K562 (cell line): ENCODE measurements around the gene STON2. TPM values are rescaled to one million over a fixed set of nuclear protein-coding genes. Genes with fewer than 3 reads are reported as not detected.

Experiments used
- CTBP1 ChIP-seq: fragments of 450-650 bp; IDR thresholded peaks from 2 replicates; pipeline ENCODE4 v1.6.1; 2016; ENCODE audit warnings: borderline replicate concordance
- ESRRA ChIP-seq: fragments of 450-650 bp; IDR thresholded peaks from 2 replicates; pipeline ENCODE4 v1.6.1; 2014; ENCODE audit warnings: low read depth, mild to moderate bottlenecking, moderate library complexity, borderline replicate concordance
- FOXA3 ChIP-seq, 2 experiments: fragments of 450-650 bp in 1 of 2; sonication (generic) in 1 of 2; formaldehyde crosslinking; IDR thresholded peaks in 1 of 2; conservative IDR thresholded peaks in 1 of 2; 2 replicates each; pipeline versions ENCODE4 v1.4.0 to v1.8.0; 2020 to 2022; ENCODE audit warnings: mild to moderate bottlenecking in 2 of 2, missing genetic modification reagents in 1 of 2
- GTF2E2 ChIP-seq: fragments of 200-800 bp; sonication (Bioruptor generic); IDR thresholded peaks from 2 replicates; pipeline ENCODE4 v1.6.1; 2016; ENCODE audit warnings: missing genetic modification characterization, missing compliant biosample characterization
- HDAC1 ChIP-seq, 2 experiments: fragments of 450-650 bp; IDR thresholded peaks; 2 replicates each; pipeline ENCODE4 v1.6.1; 2016 to 2017; ENCODE audit warnings: inconsistent platforms in 1 of 2, mild to moderate bottlenecking in 1 of 2, moderate library complexity in 1 of 2
- NCOA1 ChIP-seq: fragments of 450-650 bp; IDR thresholded peaks from 2 replicates; pipeline ENCODE4 v1.6.1; 2016; ENCODE audit warnings: low read depth
- PBX2 ChIP-seq, 2 experiments: IDR thresholded peaks in 1 of 2; conservative IDR thresholded peaks in 1 of 2; 2 replicates each; pipeline ENCODE4 v1.6.1; 2016; ENCODE audit warnings: low read depth in 2 of 2, mild to moderate bottlenecking in 1 of 2, missing compliant biosample characterization in 1 of 2, missing genetic modification characterization in 1 of 2, moderate library complexity in 1 of 2
- POLR2AphosphoS5 ChIP-seq: IDR thresholded peaks from 2 replicates; pipeline ENCODE4 v1.6.1; 2011; ENCODE audit warnings: mild to moderate bottlenecking, low read depth, low read length, moderate library complexity; ENCODE audit not compliant: control insufficient read depth, insufficient read depth
- RBM15 ChIP-seq: fragments of 200-400 bp; formaldehyde crosslinking; IDR thresholded peaks from 2 replicates; pipeline ENCODE4 v1.6.1; 2018; ENCODE audit warnings: mild to moderate bottlenecking, low read length, moderate library complexity; ENCODE audit not compliant: insufficient read depth
- SMARCA4 ChIP-seq: fragments of 450-650 bp; IDR thresholded peaks from 2 replicates; pipeline ENCODE4 v1.6.1; 2016
- SMARCC2 ChIP-seq: fragments of 450-650 bp; IDR thresholded peaks from 2 replicates; pipeline ENCODE4 v1.6.1; 2017; ENCODE audit warnings: antibody characterized with exemption, moderate library complexity, mild to moderate bottlenecking, low read depth
- ZEB2 ChIP-seq: fragments of 450-650 bp; IDR thresholded peaks from 2 replicates; pipeline ENCODE4 v1.6.1; 2016
- polyA plus RNA-seq, 8 experiments: library from polyadenylated mRNA; depleted of rRNA in 4 of 8; stranded (reverse) in 5 of 8; unstranded in 3 of 8; fragments of >200 nt; fragmentation: Nextera tagmentation in 2 of 8; fragmentation: Illumina TruSeq in 1 of 8; extraction: Ambion mirVana in 2 of 8; extraction: Trizol in 1 of 8; gene quantifications; 2 replicates each; pipeline versions ENCODE4 v1.2.1 to v1.2.3, GENCODE V29; 2011 to 2014; ENCODE audit warnings: inconsistent platforms in 1 of 8, missing spikeins in 1 of 8
- total RNA-seq, 7 experiments: library from RNA; depleted of rRNA in 6 of 7; stranded (reverse); fragments of >200 nt in 6 of 7; fragmentation: Illumina TruSeq in 2 of 7; extraction: Trizol in 2 of 7; gene quantifications; 2 replicates each; pipeline versions ENCODE4 v1.2.1 to v1.2.3, GENCODE V29; 2011 to 2021; ENCODE audit warnings: low replicate concordance in 1 of 7
- TF ChIP-seq, protein P1 (sequence below): fragments of 250-450 bp; sonication (Bioruptor Pico); IDR thresholded peaks from 2 replicates; pipeline ENCODE4 v1.9.0; 2021; ENCODE audit warnings: mild to moderate bottlenecking, inconsistent platforms
- TF ChIP-seq, protein P2 (sequence below): fragments of 450-650 bp; IDR thresholded peaks from 2 replicates; pipeline ENCODE4 v1.6.1; 2016; ENCODE audit warnings: antibody characterized with exemption

Gene STON2
- total and polyA plus RNA-seq, 9 of the 15 experiments (the other 6 are each of a cell fraction or from before 2014, with no cell fraction given), result 7.8 to 99.3 (median 53.5) TPM

- TF ChIP-seq PBX2 (CRISPR knock-in tag; IDR thresholded peaks at IDR 0.05; ENCODE audit: low read depth), result no peak
- 0 out of 2 replicates have a peak, but pooled peaks have one; percentile 6 for TF ChIP-seq PBX2 (tag; conservative IDR thresholded peaks at IDR 0.05; ENCODE audit: low read depth)
- TF ChIP-seq NCOA1, result no peak
- TF ChIP-seq ZEB2, result no peak
- TF ChIP-seq HDAC1 (IDR thresholded peaks at IDR 0.05), result peak in 1 of 2 experiments; percentile 8; a peak in 1 of 4 replicates
- TF ChIP-seq FOXA3 (CRISPR knock-in tag; conservative IDR thresholded peaks at IDR 0.05 in 1 of 2, IDR thresholded peaks at IDR 0.05 in 1 of 2), result no peak
- TF ChIP-seq GTF2E2, result no peak
- 0 out of 2 replicates have a peak, but pooled peaks have one; percentile 16 for TF ChIP-seq ESRRA
- TF ChIP-seq SMARCA4, result peak; percentile 82
- TF ChIP-seq, protein P1, sequence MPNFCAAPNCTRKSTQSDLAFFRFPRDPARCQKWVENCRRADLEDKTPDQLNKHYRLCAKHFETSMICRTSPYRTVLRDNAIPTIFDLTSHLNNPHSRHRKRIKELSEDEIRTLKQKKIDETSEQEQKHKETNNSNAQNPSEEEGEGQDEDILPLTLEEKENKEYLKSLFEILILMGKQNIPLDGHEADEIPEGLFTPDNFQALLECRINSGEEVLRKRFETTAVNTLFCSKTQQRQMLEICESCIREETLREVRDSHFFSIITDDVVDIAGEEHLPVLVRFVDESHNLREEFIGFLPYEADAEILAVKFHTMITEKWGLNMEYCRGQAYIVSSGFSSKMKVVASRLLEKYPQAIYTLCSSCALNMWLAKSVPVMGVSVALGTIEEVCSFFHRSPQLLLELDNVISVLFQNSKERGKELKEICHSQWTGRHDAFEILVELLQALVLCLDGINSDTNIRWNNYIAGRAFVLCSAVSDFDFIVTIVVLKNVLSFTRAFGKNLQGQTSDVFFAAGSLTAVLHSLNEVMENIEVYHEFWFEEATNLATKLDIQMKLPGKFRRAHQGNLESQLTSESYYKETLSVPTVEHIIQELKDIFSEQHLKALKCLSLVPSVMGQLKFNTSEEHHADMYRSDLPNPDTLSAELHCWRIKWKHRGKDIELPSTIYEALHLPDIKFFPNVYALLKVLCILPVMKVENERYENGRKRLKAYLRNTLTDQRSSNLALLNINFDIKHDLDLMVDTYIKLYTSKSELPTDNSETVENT (CRISPR knock-in tag), result no peak
- TF ChIP-seq SMARCC2, result peak; percentile 65; the same call in 1 of the 2 replicates
- TF ChIP-seq, protein P2, sequence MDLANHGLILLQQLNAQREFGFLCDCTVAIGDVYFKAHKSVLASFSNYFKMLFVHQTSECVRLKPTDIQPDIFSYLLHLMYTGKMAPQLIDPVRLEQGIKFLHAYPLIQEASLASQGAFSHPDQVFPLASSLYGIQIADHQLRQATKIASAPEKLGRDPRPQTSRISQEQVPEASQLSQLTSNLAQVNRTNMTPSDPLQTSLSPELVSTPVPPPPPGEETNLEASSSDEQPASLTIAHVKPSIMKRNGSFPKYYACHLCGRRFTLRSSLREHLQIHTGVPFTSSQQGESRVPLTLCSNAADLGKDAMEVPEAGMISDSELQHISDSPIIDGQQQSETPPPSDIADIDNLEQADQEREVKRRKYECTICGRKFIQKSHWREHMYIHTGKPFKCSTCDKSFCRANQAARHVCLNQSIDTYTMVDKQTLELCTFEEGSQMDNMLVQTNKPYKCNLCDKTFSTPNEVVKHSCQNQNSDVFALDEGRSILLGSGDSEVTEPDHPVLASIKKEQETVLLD, result peak; percentile 81
- TF ChIP-seq POLR2AphosphoS5, result peak; percentile 63; the same call in 1 of the 2 replicates
- peak; percentile 48; the same call in 1 of the 2 replicates for TF ChIP-seq CTBP1
- TF ChIP-seq RBM15, result no peak
Measured at GRCh38 chr14:81434230-81434629, 34.1 kb upstream of the STON2 start (continued).
